GM21447 (cell line): Measurements from ENCODE around the gene DCAF6.
"Not testable (repeated sequence)": the region's sequence is repeated elsewhere in the genome, so short reads cannot be mapped to it uniquely, and the experiment has no call there.

Experiments used
- ATAC-seq: cut with Tn5 transposase; IDR thresholded peaks from one replicate; pipeline ENCODE4 v1.9.1; 2021; ENCODE audit not compliant: unreplicated experiment

Gene DCAF6

DNA sequence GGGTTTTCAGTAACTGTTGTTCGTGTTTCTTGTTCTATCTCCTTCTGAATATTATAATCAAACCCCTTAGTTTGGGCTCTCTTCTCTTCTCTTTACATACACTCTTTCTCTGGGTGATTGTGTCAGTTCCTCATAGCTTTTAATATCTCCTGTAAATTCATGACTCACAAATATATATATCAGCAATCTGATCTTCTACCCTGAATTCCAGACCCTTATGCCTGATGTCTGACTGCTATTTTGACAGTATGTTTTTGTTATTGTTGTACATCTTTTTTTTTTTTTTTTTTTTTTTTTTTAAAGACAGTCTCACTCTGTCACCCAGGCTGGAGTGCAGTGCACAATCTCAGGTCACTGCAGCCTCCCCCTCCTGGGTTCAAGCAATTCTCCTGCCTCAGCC lies 71.2 kb downstream of the DCAF6 start:
- ATAC-seq = no peak

- no peak for ATAC-seq
Measured at GRCh38 chr1:168008595-168008994, 72.1 kb downstream of the DCAF6 start.

- ATAC-seq = no peak
Measured at GRCh38 chr1:168009322-168009721, 72.8 kb downstream of the DCAF6 start.

DNA sequence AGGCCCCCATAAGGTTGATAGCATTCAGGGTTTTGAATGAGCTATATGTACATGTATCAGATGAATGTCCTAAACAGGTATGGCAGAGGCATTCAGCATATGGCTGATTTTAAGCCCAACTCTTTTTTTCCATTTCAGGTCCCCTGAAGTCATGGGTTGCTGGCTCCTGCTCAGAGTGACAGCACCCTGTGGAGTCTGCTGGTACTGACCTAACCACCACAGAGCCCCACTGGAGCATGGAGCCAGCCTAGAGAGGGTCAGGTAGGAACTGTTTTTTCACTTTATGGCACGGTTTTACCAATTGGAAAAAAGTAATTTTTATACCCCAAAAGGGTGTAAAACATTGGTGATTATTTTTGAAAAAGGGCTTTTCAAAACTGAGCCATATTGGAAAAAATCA lies 82.9 kb downstream of the DCAF6 start:
- no peak for ATAC-seq

GRCh38 chr1:168031198-168031597 lies 94.7 kb downstream of the DCAF6 start:
- ATAC-seq = no peak

- ATAC-seq = no peak
Measured at GRCh38 chr1:168031627-168032026, 95.1 kb downstream of the DCAF6 start.

- no peak for ATAC-seq
Measured at GRCh38 chr1:168032029-168032428, 95.5 kb downstream of the DCAF6 start.

- ATAC-seq = no peak
Measured at GRCh38 chr1:168035345-168035744, 98.9 kb downstream of the DCAF6 start.

GRCh38 chr1:168042362-168042761 lies 105.9 kb downstream of the DCAF6 start:
- no peak for ATAC-seq

- ATAC-seq = no peak
Measured at GRCh38 chr1:168045311-168045710, 108.8 kb downstream of the DCAF6 start.

- no peak for ATAC-seq
Measured at GRCh38 chr1:168050307-168050706, 113.8 kb downstream of the DCAF6 start.

- ATAC-seq = no peak
Measured at GRCh38 chr1:168050880-168051279, 114.4 kb downstream of the DCAF6 start.

DNA sequence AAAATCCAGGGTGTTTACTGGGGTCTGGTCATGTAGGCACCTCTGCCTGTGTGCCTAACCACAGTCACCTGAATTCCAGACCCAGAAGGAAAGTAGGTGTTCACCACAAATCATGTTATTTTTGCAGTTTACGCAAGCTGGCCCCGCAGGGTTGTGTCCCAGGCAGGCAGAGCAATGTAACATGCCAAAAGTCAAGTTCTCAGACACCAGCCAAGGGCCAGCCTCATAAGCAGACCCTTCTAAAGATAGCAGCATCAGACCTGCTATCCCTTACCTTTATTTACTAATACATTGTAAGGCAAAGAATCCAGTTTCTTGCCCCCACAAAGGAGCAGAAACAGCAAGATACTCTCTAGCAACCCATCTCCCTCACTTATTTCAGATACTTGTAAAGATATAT lies 117.2 kb downstream of the DCAF6 start:
- no peak for ATAC-seq

GRCh38 chr1:168054117-168054516 lies 117.6 kb downstream of the DCAF6 start:
- ATAC-seq = no peak

GRCh38 chr1:168056152-168056551 lies 119.7 kb downstream of the DCAF6 start:
- ATAC-seq = not testable (repeated sequence)

DNA sequence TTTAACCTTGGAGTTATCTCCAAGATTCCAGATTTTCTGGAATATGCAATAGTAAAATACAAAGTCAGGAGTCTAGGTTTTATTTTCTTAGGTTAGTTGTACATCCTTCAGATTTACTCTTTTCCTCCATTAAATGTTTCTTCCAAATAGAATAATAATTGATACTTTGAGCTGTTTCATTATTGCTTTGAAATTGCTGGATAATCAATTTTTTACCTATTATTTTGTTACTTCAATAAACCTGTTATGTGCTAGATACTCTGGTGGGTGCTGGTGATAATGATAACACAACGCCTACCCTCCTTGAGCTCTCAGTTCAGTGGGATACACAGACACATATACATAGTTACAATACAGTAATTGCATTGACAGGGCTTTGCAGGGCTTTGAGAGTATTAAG lies 120.9 kb downstream of the DCAF6 start:
- no peak for ATAC-seq

- ATAC-seq = no peak
Measured at GRCh38 chr1:168057921-168058320, 121.4 kb downstream of the DCAF6 start.

DNA sequence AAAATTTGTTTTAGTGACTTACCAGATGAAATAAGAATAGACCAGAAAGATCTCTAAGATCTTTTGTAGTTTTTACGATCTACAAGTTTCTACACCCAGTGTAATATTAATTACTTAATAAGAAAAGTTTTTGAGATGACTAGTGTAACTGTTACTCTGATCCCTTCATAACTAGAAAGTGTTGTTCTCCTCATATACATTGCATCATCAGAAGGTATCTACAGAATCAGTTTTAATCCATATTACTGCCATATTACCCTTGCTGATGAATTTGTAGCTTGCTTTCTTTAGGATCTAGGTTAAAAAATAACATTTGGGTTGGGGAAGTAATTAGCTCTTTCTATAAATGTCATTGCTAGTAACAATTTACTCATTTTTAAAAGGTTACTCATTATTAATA lies 127.7 kb downstream of the DCAF6 start:
- no peak for ATAC-seq

- ATAC-seq = no peak
Measured at GRCh38 chr1:168065506-168065905, 129.0 kb downstream of the DCAF6 start.

DNA sequence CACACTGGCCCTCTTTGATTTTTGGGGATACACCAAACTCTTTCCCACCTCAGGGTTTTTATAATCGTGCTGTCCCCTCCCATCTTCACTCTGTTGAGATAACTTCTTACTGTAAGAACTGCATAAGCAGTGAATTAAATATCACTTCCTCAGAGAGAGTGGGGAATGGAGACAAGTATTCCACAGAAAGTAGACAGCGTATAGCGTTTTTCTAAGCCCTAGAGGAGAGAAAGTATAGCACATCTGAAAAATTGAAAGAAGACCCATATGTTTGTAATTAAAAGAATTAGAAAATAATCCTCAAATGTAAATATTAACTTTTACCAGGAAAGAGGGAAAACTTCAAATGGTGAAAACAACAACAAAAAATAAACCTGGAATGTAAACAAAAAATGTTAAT lies 132.9 kb downstream of the DCAF6 start:
- ATAC-seq = no peak

DNA sequence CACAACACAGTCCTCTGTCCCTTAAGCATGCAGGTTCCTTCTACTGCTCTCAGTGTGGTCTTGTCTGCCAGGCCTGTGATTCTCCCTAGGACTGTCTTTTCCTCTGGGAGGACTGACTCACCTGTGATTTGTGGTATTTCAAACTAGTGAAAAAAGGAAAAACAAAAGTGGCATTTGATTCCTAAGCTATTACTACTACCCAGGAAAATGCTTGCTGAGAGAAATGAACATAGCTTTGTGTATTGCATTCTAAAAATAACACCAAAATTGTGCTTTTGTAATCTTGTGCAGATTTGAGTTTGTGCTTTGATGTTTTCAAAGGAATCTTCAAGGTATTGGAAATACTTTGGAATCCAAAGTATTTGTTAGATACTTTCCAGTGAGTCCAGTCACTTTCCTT lies 143.3 kb downstream of the DCAF6 start:
- ATAC-seq = no peak

DNA sequence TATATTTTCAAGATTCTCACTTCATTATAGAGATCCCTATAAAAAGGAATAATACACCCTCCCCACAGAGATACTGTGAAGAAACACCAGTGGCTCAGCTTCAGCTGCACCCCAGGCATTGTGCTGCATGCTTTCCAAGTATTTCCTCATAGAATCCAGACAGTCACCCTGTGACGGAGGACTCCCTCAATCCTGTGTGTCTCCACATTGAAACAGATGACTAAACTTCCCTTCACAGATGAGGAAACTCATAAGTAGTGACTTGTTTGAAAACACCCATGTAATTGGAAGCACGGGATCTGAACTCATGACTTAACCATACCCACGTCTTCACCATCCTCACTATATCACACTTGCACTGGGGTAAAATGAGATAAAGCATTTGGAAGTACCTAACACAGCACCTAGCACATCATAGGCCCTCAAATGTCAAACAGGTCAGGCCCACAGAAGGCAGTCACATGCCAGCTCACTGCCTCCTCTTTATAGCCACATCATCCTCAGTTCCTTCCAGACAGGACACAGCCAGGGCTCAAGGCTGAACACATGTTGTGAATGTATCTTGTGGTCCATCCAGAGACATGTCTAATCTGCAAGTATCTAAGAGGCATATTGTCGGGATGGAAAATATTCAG lies 145.0 kb downstream of the DCAF6 start:
- ATAC-seq = no peak
